HUES6 (cell line): Measurements from ENCODE around the gene MATR3.
"Not testable (repeated sequence)": the region's sequence is repeated elsewhere in the genome, so short reads cannot be mapped to it uniquely, and the experiment has no call there.

ENCODE experiments used
- H3K27ac ChIP-seq: 2 replicates; pipeline ENCODE4 v1.7.0; 2013; ENCODE audit warnings: low read depth, mild to moderate bottlenecking, low read length, inconsistent platforms
- H3K27me3 ChIP-seq: 2 replicates; pipeline ENCODE4 v1.6.1; 2013; ENCODE audit warnings: low read length; ENCODE audit not compliant: control insufficient read depth, insufficient read depth
- H3K36me3 ChIP-seq: 2 replicates; pipeline ENCODE4 v1.6.1; 2013; ENCODE audit warnings: low read length; ENCODE audit not compliant: control insufficient read depth, insufficient read depth
- H3K4me1 ChIP-seq: 2 replicates; pipeline ENCODE4 v1.6.1; 2013; ENCODE audit warnings: low read length; ENCODE audit not compliant: control insufficient read depth, insufficient read depth
- H3K4me3 ChIP-seq: 2 replicates; pipeline ENCODE4 v1.5.1; 2013; ENCODE audit warnings: low read depth, low read length
- H3K9ac ChIP-seq: one replicate; pipeline ENCODE4 v1.6.1; 2013; ENCODE audit warnings: mild to moderate bottlenecking, low read length
- H3K9me3 ChIP-seq: 2 replicates; pipeline ENCODE4 v1.6.1; 2013; ENCODE audit warnings: low read depth, low read length; ENCODE audit not compliant: control insufficient read depth, insufficient read depth

MATR3 gene

GRCh38 chr5:139262742-139263445 lies 30.6 kb upstream of the MATR3 start:
- H3K27me3 ChIP-seq = no peaks in the 10 kb centered on the region
- H3K27ac ChIP-seq = no peak overlapping the region

GRCh38 chr5:139263536-139263935 lies 30.0 kb upstream of the MATR3 start:
- Histone ChIP-seq H3K9ac (no peak overlapping the region), H3K27ac (no peak overlapping the region)

More at GRCh38 chr5:139262742-139263445, 30.6 kb upstream of the MATR3 start:
- Histone ChIP-seq H3K36me3 (no peaks in the 10 kb centered on the region), H3K4me1 (peaks cover 3% of the 10 kb centered on the region; the same call in 1 of the 2 replicates), H3K9ac (no peak overlapping the region), H3K9me3 (no peaks in the 10 kb centered on the region), H3K4me3 (no peak overlapping the region)

DNA sequence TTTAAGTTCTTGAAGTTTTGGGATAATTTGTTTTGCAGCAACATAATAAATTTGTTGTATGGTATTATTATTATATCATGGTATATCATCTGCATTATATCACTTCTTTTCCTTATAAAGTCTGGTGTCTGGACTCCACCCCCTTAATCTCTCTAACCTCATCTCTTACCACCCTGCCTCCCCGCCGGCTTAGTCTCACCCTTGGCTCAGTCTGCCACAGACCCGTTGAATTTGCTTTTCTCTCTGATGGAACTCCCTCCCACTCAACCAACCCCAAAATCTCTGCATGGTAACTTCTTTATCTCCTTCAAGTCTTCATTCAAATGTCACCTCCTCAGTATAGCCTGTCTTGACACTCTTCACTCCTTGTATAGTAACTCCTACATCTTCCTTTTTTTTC lies 29.6 kb upstream of the MATR3 start:
- Histone ChIP-seq H3K4me1 (peaks cover 3% of the 10 kb centered on the region; the same call in 1 of the 2 replicates), H3K27me3 (no peaks in the 10 kb centered on the region), H3K36me3 (no peaks in the 10 kb centered on the region), H3K9me3 (no peaks in the 10 kb centered on the region), H3K4me3 (no peak overlapping the region), H3K9ac (no peak overlapping the region), H3K27ac (no peak overlapping the region)

More at GRCh38 chr5:139263536-139263935, 30.0 kb upstream of the MATR3 start:
- H3K27me3 ChIP-seq = no peaks in the 10 kb centered on the region
- H3K9me3 ChIP-seq = no peaks in the 10 kb centered on the region
- no peak overlapping the region for H3K4me3 ChIP-seq
- H3K36me3 ChIP-seq = no peaks in the 10 kb centered on the region
- H3K4me1 ChIP-seq = peaks cover 3% of the 10 kb centered on the region; the same call in 1 of the 2 replicates

- Histone ChIP-seq H3K9me3 (no peaks in the 10 kb centered on the region), H3K9ac (no peak overlapping the region), H3K4me3 (no peak overlapping the region), H3K27ac (no peak overlapping the region), H3K27me3 (no peaks in the 10 kb centered on the region), H3K4me1 (peaks cover 3% of the 10 kb centered on the region; the same call in 1 of the 2 replicates), H3K36me3 (no peaks in the 10 kb centered on the region)
These were observed 28.5 kb upstream of the MATR3 start for GRCh38 chr5:139265001-139265400.

- no peak overlapping the region for H3K27ac ChIP-seq
- no peak overlapping the region for H3K9ac ChIP-seq
- no peak overlapping the region for H3K4me3 ChIP-seq
- H3K9me3 ChIP-seq = no peaks in the 10 kb centered on the region
- H3K27me3 ChIP-seq = no peaks in the 10 kb centered on the region
- no peaks in the 10 kb centered on the region for H3K36me3 ChIP-seq
- peaks cover 3% of the 10 kb centered on the region; the same call in 1 of the 2 replicates for H3K4me1 ChIP-seq
These were observed 27.3 kb upstream of the MATR3 start for GRCh38 chr5:139266236-139266635.

GRCh38 chr5:139267481-139267880 lies 26.1 kb upstream of the MATR3 start:
- Histone ChIP-seq H3K9ac (no peak overlapping the region), H3K4me1 (peaks cover 6% of the 10 kb centered on the region)

GRCh38 chr5:139268364-139269202 lies 25.0 kb upstream of the MATR3 start:
- Histone ChIP-seq H3K36me3 (no peaks in the 10 kb centered on the region), H3K27me3 (no peaks in the 10 kb centered on the region), H3K4me1 (peaks cover 12% of the 10 kb centered on the region), H3K4me3 (no peak overlapping the region), H3K27ac (no peak overlapping the region), H3K9me3 (no peaks in the 10 kb centered on the region), H3K9ac (no peak overlapping the region)

More at GRCh38 chr5:139267481-139267880, 26.1 kb upstream of the MATR3 start:
- Histone ChIP-seq H3K27ac (no peak overlapping the region), H3K4me3 (no peak overlapping the region), H3K9me3 (no peaks in the 10 kb centered on the region), H3K27me3 (no peaks in the 10 kb centered on the region), H3K36me3 (no peaks in the 10 kb centered on the region)

GRCh38 chr5:139270718-139271117 lies 22.8 kb upstream of the MATR3 start:
- Histone ChIP-seq H3K4me1 (peaks cover 17% of the 10 kb centered on the region), H3K36me3 (peaks cover 12% of the 10 kb centered on the region)
- H3K27me3 ChIP-seq, H3K27ac ChIP-seq, H3K9ac ChIP-seq, H3K4me3 ChIP-seq, H3K9me3 ChIP-seq: not testable (repeated sequence)

DNA sequence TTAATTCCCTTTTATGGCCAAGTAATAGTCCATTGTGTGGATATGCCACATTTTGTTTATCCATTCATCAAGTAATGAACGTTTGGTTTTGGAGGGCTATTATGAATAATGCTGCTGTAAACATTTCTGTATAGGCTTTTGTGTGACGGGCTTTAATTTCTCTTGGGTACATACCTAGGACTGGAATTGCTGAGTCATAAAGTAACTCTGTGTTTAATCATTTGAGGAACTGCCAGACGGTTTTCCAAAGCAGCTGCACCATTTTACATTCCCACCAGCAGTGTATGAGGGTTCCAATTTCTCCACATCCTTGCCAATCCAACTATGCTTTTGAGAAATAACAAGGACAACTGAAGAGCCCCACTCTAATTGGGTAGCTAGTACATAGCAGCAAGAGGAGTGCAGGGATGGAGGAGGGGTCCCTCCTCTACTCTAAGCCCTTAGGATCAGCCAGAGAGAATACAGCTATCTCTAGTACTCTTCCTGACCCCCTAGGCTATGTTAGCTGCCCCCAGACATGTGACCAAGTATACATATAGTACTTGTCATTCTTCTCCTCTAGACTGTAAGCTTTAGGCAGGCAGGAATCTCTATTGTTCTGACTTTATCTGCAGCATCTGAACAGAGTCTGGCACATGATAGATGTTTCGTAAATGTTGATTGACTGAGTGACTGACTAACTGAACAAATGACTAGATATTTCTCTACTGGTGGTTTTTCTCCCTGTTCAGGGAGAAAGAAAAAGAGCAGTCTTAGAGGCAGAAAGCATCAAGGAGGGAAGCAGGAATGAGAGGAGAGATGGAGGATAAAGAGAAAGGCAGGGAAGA lies 22.1 kb upstream of the MATR3 start:
- no peaks in the 10 kb centered on the region for H3K27me3 ChIP-seq
- H3K27ac ChIP-seq = no peak overlapping the region

GRCh38 chr5:139272471-139273321 lies 20.8 kb upstream of the MATR3 start:
- Histone ChIP-seq H3K4me1 (peaks cover 35% of the 10 kb centered on the region), H3K9me3 (no peaks in the 10 kb centered on the region), H3K36me3 (peaks cover 32% of the 10 kb centered on the region), H3K9ac (no peak overlapping the region), H3K27ac (no peak overlapping the region), H3K4me3 (peak overlapping the region; percentile 92), H3K27me3 (no peaks in the 10 kb centered on the region)

More for the DNA sequence above, 22.1 kb upstream of the MATR3 start:
- peaks cover 19% of the 10 kb centered on the region for H3K36me3 ChIP-seq
- peaks cover 24% of the 10 kb centered on the region for H3K4me1 ChIP-seq
- H3K9ac ChIP-seq = no peak overlapping the region
- H3K9me3 ChIP-seq = no peaks in the 10 kb centered on the region
- no peak overlapping the region for H3K4me3 ChIP-seq
